HepG2 (cell line): Measurements from ENCODE around the gene ZNF593OS. TPM values are rescaled to one million over a fixed set of nuclear protein-coding genes. Genes with fewer than 3 reads are reported as not detected.
A peak's percentile ranks its signal among the peaks of the same experiment; 100 is the strongest.

Source experiments
- ARNT2 ChIP-seq: sonication (generic); formaldehyde crosslinking; IDR thresholded peaks from 2 replicates; pipeline ENCODE4 v1.8.0; 2022; ENCODE audit warnings: mild to moderate bottlenecking, low read depth, missing genetic modification reagents, moderate library complexity
- CCAR2 ChIP-seq: fragments of 200-400 bp; formaldehyde crosslinking; optimal IDR thresholded peaks from 2 replicates; pipeline ENCODE3; 2018; ENCODE audit warnings: low read depth, mild to moderate bottlenecking, low read length, moderate library complexity
- HOXA3 ChIP-seq: sonication (generic); formaldehyde crosslinking; IDR thresholded peaks from 2 replicates; pipeline ENCODE4 v1.5.0; 2020; ENCODE audit warnings: missing genetic modification reagents
- RARG ChIP-seq: sonication (generic); formaldehyde crosslinking; IDR thresholded peaks from 2 replicates; pipeline ENCODE4 v1.4.0; 2020; ENCODE audit warnings: low read depth, mild to moderate bottlenecking, missing genetic modification reagents
- REPIN1 ChIP-seq: sonication (generic); formaldehyde crosslinking; IDR thresholded peaks from 2 replicates; pipeline ENCODE4 v1.8.0; 2022; ENCODE audit warnings: missing genetic modification reagents, low read depth, mild to moderate bottlenecking, borderline replicate concordance
- RNF2 ChIP-seq: fragments of 450-650 bp; conservative IDR thresholded peaks from 2 replicates; pipeline ENCODE4 v1.6.1; 2016; ENCODE audit warnings: low read depth
- THAP11 ChIP-seq: IDR thresholded peaks from 2 replicates; pipeline ENCODE4 v1.6.1; 2016; ENCODE audit warnings: missing biosample characterization, missing genetic modification reagents
- ZNF34 ChIP-seq: sonication (generic); formaldehyde crosslinking; IDR thresholded peaks from 2 replicates; pipeline ENCODE4 v1.4.0; 2020; ENCODE audit warnings: mild to moderate bottlenecking, missing genetic modification reagents, borderline replicate concordance
- ZNF703 ChIP-seq: sonication (generic); formaldehyde crosslinking; IDR thresholded peaks from 2 replicates; pipeline ENCODE4 v1.5.1; 2020; ENCODE audit warnings: missing genetic modification reagents, mild to moderate bottlenecking, moderate library complexity, borderline replicate concordance
- ZNF773 ChIP-seq: sonication (generic); formaldehyde crosslinking; IDR thresholded peaks from 2 replicates; pipeline ENCODE4 v1.4.0; 2020; ENCODE audit warnings: missing genetic modification reagents, borderline replicate concordance
- ZNF776 ChIP-seq: sonication (generic); formaldehyde crosslinking; IDR thresholded peaks from 2 replicates; pipeline ENCODE4 v1.4.0; 2020; ENCODE audit warnings: mild to moderate bottlenecking, missing genetic modification reagents
- ZSCAN12 ChIP-seq: sonication (generic); formaldehyde crosslinking; IDR thresholded peaks from 2 replicates; pipeline ENCODE4 v1.9.0; 2021; ENCODE audit warnings: mild to moderate bottlenecking, missing genetic modification reagents
- ZZZ3 ChIP-seq: sonication (generic); formaldehyde crosslinking; IDR thresholded peaks from 2 replicates; pipeline ENCODE4 v1.4.0; 2020; ENCODE audit warnings: missing genetic modification reagents, mild to moderate bottlenecking, borderline replicate concordance
- polyA plus RNA-seq, 8 experiments: library from polyadenylated mRNA; depleted of rRNA in 3 of 8; stranded (reverse) in 7 of 8; unstranded in 1 of 8; fragments of >200 nt; fragmentation: Illumina TruSeq in 4 of 8; extraction: Trizol in 4 of 8; gene quantifications; 2 replicates each; pipeline versions ENCODE4 v1.2.1 to v1.2.3, GENCODE V29; 2011 to 2016; ENCODE audit warnings: low read depth in 4 of 8, missing spikeins in 1 of 8, mixed read lengths in 1 of 8; ENCODE audit not compliant: insufficient read depth in 1 of 8
- total RNA-seq, 5 experiments: library from RNA; depleted of rRNA; stranded (reverse); fragments of >200 nt; fragmentation: Illumina TruSeq; extraction: Trizol; gene quantifications; 2 replicates each; pipeline ENCODE4 v1.2.3, GENCODE V29; 2016; ENCODE audit warnings: low read depth in 1 of 5
- TF ChIP-seq, protein P1 (sequence below): sonication (generic); formaldehyde crosslinking; IDR thresholded peaks from 2 replicates; pipeline ENCODE4 v1.4.0; 2020; ENCODE audit warnings: mild to moderate bottlenecking, missing genetic modification reagents, borderline replicate concordance
- TF ChIP-seq, protein P2 (sequence below): sonication (generic); formaldehyde crosslinking; IDR thresholded peaks from 2 replicates; pipeline ENCODE4 v1.5.0; 2020; ENCODE audit warnings: missing genetic modification reagents
- TF ChIP-seq, protein P3 (sequence below): sonication (generic); formaldehyde crosslinking; IDR thresholded peaks from 2 replicates; pipeline ENCODE4 v1.5.0; 2020; ENCODE audit warnings: mild to moderate bottlenecking, missing genetic modification reagents, moderate library complexity
- TF ChIP-seq, protein P4 (sequence below), 2 experiments: IDR thresholded peaks; 2 replicates each; pipeline ENCODE4 v1.6.1; 2011 to 2012; ENCODE audit warnings: low read length in 2 of 2, borderline replicate concordance in 1 of 2, low read depth in 1 of 2, mild to moderate bottlenecking in 1 of 2, moderate library complexity in 1 of 2
- TF ChIP-seq, protein P5 (sequence below): sonication (generic); formaldehyde crosslinking; IDR thresholded peaks from 2 replicates; pipeline ENCODE4 v1.8.0; 2022; ENCODE audit warnings: mild to moderate bottlenecking, missing genetic modification reagents, moderate library complexity

ZNF593OS gene
- total and polyA plus RNA-seq, 2 of the 13 experiments (the other 11 are each of a cell fraction or from before 2014, with no cell fraction given): not detected

DNA sequence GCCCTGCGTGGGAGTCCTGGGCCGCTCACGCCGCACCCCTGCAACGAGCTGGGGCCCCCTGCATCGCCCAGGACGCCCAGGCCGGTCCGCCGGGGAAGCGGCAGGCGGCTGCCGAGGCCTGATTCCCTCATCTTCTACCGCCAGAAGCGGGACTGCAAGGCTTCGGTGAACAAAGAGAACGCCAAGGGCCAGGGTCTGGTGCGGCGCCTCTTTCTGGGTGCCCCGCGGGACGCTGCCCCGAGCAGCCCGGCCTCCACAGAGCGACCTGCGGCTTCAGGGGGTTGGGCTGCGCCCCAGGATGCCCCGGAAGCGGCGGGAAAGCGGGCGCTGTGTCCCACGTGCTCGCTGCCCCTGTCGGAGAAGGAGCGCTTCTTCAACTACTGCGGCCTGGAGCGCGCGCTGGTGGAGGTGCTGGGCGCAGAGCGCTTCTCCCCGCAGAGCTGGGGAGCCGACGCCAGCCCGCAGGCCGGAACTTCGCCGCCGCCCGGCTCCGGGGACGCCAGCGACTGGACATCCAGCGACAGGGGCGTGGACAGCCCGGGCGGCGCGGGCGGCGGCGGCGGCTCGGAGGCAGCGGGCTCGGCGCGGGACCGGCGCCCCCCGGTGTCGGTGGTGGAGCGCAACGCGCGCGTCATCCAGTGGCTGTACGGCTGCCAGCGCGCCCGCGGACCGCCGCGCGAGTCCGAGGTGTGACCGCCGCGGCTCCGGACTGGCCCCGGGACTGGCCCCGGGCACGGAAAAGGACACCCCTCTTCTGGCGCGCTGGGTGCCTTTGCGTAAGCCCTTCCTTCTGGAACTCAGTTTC lies 10.0 kb downstream of the ZNF593OS start (continued):
- TF ChIP-seq, protein P1, sequence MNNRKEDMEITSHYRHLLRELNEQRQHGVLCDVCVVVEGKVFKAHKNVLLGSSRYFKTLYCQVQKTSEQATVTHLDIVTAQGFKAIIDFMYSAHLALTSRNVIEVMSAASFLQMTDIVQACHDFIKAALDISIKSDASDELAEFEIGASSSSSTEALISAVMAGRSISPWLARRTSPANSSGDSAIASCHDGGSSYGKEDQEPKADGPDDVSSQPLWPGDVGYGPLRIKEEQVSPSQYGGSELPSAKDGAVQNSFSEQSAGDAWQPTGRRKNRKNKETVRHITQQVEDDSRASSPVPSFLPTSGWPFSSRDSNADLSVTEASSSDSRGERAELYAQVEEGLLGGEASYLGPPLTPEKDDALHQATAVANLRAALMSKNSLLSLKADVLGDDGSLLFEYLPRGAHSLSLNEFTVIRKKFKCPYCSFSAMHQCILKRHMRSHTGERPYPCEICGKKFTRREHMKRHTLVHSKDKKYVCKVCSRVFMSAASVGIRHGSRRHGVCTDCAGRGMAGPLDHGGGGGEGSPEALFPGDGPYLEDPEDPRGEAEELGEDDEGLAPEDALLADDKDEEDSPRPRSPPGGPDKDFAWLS: no peak
- TF ChIP-seq ARNT2 (CRISPR knock-in tag): peak; percentile 57; the same call in 1 of the 2 replicates
- no peak for TF ChIP-seq ZNF34 (CRISPR knock-in tag)
- TF ChIP-seq, protein P2, sequence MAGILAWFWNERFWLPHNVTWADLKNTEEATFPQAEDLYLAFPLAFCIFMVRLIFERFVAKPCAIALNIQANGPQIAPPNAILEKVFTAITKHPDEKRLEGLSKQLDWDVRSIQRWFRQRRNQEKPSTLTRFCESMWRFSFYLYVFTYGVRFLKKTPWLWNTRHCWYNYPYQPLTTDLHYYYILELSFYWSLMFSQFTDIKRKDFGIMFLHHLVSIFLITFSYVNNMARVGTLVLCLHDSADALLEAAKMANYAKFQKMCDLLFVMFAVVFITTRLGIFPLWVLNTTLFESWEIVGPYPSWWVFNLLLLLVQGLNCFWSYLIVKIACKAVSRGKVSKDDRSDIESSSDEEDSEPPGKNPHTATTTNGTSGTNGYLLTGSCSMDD (CRISPR knock-in tag): no peak
- TF ChIP-seq REPIN1: no peak
- 0 out of 2 replicates have a peak, but pooled peaks have one; percentile 18 for TF ChIP-seq THAP11
- TF ChIP-seq RARG: no peak
- TF ChIP-seq, protein P3, sequence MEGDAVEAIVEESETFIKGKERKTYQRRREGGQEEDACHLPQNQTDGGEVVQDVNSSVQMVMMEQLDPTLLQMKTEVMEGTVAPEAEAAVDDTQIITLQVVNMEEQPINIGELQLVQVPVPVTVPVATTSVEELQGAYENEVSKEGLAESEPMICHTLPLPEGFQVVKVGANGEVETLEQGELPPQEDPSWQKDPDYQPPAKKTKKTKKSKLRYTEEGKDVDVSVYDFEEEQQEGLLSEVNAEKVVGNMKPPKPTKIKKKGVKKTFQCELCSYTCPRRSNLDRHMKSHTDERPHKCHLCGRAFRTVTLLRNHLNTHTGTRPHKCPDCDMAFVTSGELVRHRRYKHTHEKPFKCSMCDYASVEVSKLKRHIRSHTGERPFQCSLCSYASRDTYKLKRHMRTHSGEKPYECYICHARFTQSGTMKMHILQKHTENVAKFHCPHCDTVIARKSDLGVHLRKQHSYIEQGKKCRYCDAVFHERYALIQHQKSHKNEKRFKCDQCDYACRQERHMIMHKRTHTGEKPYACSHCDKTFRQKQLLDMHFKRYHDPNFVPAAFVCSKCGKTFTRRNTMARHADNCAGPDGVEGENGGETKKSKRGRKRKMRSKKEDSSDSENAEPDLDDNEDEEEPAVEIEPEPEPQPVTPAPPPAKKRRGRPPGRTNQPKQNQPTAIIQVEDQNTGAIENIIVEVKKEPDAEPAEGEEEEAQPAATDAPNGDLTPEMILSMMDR (CRISPR knock-in tag): peak; percentile 43; the same call in 1 of the 2 replicates
- peak; percentile 42; the same call in 1 of the 2 replicates for TF ChIP-seq ZNF773 (CRISPR knock-in tag)
- no peak for TF ChIP-seq CCAR2
- TF ChIP-seq, protein P4, sequence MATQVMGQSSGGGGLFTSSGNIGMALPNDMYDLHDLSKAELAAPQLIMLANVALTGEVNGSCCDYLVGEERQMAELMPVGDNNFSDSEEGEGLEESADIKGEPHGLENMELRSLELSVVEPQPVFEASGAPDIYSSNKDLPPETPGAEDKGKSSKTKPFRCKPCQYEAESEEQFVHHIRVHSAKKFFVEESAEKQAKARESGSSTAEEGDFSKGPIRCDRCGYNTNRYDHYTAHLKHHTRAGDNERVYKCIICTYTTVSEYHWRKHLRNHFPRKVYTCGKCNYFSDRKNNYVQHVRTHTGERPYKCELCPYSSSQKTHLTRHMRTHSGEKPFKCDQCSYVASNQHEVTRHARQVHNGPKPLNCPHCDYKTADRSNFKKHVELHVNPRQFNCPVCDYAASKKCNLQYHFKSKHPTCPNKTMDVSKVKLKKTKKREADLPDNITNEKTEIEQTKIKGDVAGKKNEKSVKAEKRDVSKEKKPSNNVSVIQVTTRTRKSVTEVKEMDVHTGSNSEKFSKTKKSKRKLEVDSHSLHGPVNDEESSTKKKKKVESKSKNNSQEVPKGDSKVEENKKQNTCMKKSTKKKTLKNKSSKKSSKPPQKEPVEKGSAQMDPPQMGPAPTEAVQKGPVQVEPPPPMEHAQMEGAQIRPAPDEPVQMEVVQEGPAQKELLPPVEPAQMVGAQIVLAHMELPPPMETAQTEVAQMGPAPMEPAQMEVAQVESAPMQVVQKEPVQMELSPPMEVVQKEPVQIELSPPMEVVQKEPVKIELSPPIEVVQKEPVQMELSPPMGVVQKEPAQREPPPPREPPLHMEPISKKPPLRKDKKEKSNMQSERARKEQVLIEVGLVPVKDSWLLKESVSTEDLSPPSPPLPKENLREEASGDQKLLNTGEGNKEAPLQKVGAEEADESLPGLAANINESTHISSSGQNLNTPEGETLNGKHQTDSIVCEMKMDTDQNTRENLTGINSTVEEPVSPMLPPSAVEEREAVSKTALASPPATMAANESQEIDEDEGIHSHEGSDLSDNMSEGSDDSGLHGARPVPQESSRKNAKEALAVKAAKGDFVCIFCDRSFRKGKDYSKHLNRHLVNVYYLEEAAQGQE (IDR thresholded peaks at IDR 0.05; ENCODE audit: borderline replicate concordance in 1 of 2, low read depth in 1 of 2, low read length in 2 of 2): no peak
- TF ChIP-seq ZNF776: peak; percentile 68; the same call in 1 of the 2 replicates
- 0 out of 2 replicates have a peak, but pooled peaks have one; percentile 37 for TF ChIP-seq ZNF703 (CRISPR knock-in tag)
- TF ChIP-seq ZSCAN12 (CRISPR knock-in tag): no peak; the same call in 1 of the 2 replicates
- TF ChIP-seq HOXA3 (CRISPR knock-in tag): peak; percentile 55
- TF ChIP-seq, protein P5, sequence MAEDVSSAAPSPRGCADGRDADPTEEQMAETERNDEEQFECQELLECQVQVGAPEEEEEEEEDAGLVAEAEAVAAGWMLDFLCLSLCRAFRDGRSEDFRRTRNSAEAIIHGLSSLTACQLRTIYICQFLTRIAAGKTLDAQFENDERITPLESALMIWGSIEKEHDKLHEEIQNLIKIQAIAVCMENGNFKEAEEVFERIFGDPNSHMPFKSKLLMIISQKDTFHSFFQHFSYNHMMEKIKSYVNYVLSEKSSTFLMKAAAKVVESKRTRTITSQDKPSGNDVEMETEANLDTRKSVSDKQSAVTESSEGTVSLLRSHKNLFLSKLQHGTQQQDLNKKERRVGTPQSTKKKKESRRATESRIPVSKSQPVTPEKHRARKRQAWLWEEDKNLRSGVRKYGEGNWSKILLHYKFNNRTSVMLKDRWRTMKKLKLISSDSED: no peak
- TF ChIP-seq ZZZ3 (CRISPR knock-in tag): no peak
- peak; percentile 72; the same call in 1 of the 2 replicates for TF ChIP-seq RNF2
